CD4-positive, CD25-positive, alpha-beta regulatory T cell (primary cell): Measurements from ENCODE around the gene DOCK1. TPM values are rescaled to one million over a fixed set of nuclear protein-coding genes. Genes with fewer than 3 reads are reported as not detected.

Experiments used
- ATAC-seq, 2 donors: fragments of 150-1000 bp; cut with Tn5 transposase; one replicate each; pipeline ENCODE4 v1.10.0; 2021; ENCODE audit warnings: low read depth in 2 of 2, moderate number of reproducible peaks in 2 of 2, moderate library complexity in 1 of 2
- DNase-seq, 3 donors: peaks; one replicate each; pipeline versions ENCODE4 v3.0.0 to v3.0.0-alpha.2; 2012 to 2022; ENCODE audit warnings: mixed read lengths in 1 of 3
- H3K27ac ChIP-seq: one replicate; pipeline ENCODE4 v1.7.0; 2013; ENCODE audit warnings: mild to moderate bottlenecking, low read length; ENCODE audit not compliant: insufficient read depth, poor library complexity, severe bottlenecking
- H3K27me3 ChIP-seq: one replicate; pipeline ENCODE4 v1.7.0; 2013; ENCODE audit warnings: low read length; ENCODE audit not compliant: control insufficient read depth, insufficient read depth
- H3K36me3 ChIP-seq: one replicate; pipeline ENCODE4 v1.7.0; 2013; ENCODE audit warnings: mild to moderate bottlenecking, low read length, moderate library complexity; ENCODE audit not compliant: control insufficient read depth, insufficient read depth
- H3K4me1 ChIP-seq: 2 replicates; pipeline ENCODE4 v1.7.0; 2013; ENCODE audit warnings: mild to moderate bottlenecking, low read length; ENCODE audit not compliant: insufficient read depth, control insufficient read depth, poor library complexity, severe bottlenecking
- H3K4me3 ChIP-seq: one replicate; pipeline ENCODE4 v1.7.0; 2013; ENCODE audit warnings: low read depth, mild to moderate bottlenecking, low read length, moderate library complexity
- H3K9me3 ChIP-seq, 2 experiments: 1 replicate in 1 of 2; 2 replicates in 1 of 2; pipeline ENCODE4 v1.7.0; 2013; ENCODE audit warnings: low read length in 2 of 2, mild to moderate bottlenecking in 1 of 2, moderate library complexity in 1 of 2; ENCODE audit not compliant: control insufficient read depth in 2 of 2
- H3K27ac Mint-ChIP-seq, 3 donors: one replicate each; pipeline ENCODE4 v1.8.0; 2020 to 2022; ENCODE audit warnings: mild to moderate bottlenecking in 3 of 3, mixed read lengths in 3 of 3, moderate library complexity in 2 of 3
- H3K27me3 Mint-ChIP-seq: one replicate; pipeline ENCODE4 v1.8.0; 2022; ENCODE audit warnings: mild to moderate bottlenecking, mixed read lengths
- H3K36me3 Mint-ChIP-seq: one replicate; pipeline ENCODE4 v1.8.0; 2020; ENCODE audit warnings: mixed read lengths
- H3K4me1 Mint-ChIP-seq, 4 donors: one replicate each; pipeline ENCODE4 v1.8.0; 2020 to 2022; ENCODE audit warnings: mixed read lengths in 4 of 4, mild to moderate bottlenecking in 1 of 4
- H3K4me3 Mint-ChIP-seq, 4 donors: one replicate each; pipeline ENCODE4 v1.8.0; 2020 to 2022; ENCODE audit warnings: mild to moderate bottlenecking in 4 of 4, mixed read lengths in 4 of 4, moderate library complexity in 3 of 4
- H3K9me3 Mint-ChIP-seq, 7 donors: one replicate each; pipeline ENCODE4 v1.8.0; 2020 to 2022; ENCODE audit warnings: mixed read lengths in 7 of 7, mild to moderate bottlenecking in 3 of 7, moderate library complexity in 2 of 7
- polyA plus RNA-seq, 4 donors: library from polyadenylated mRNA; unstranded; fragments of 300-500 nt; fragmentation: Illumina TruSeq; gene quantifications; one replicate each; pipeline ENCODE4 v1.2.3, GENCODE V29; 2021
- total RNA-seq: library from RNA; stranded (reverse); gene quantifications from one replicate; pipeline ENCODE4 v1.2.3, GENCODE V29; 2022

Gene DOCK1
- total and polyA plus RNA-seq, 5 donors from 2014 or later: 0.20 TPM; not detected in 4

DNA sequence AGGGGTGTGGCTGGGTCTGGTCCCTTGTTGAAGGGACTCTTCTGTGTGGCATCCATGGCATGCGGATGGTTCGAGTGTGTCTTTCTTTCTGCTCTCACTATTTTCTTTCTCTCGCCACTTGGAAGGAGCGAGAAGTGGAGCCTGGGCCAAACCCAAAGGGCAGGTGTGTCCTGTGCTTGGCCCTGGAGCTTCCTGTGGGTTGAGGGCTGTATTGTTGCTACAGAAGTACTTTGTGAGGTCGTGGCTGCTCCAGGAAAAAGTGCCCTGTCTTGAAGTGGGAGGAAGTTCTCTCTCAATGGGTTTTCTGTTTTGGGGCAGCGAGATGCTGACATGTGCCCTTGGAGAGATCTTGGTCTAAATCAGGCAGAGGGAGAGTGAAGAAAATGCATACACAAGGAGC, 72.0 kb downstream of the DOCK1 start:
- no peaks in the 10 kb centered on the region for H3K36me3 Mint-ChIP-seq
- H3K27ac ChIP-seq: no peak overlapping the region
- ATAC-seq: no peak
- no peaks in the 10 kb centered on the region for H3K9me3 ChIP-seq
- peaks cover 0 to 3% (median 0%) of the 10 kb centered on the region in 7 donors for H3K9me3 Mint-ChIP-seq
- no peak overlapping the region for H3K4me3 Mint-ChIP-seq
- no peaks in the 10 kb centered on the region for H3K36me3 ChIP-seq
- H3K27ac Mint-ChIP-seq: no peak overlapping the region
- H3K4me3 ChIP-seq: no peak overlapping the region
- no peaks in the 10 kb centered on the region for H3K4me1 Mint-ChIP-seq
- no peaks in the 10 kb centered on the region for H3K27me3 ChIP-seq
- no peak for DNase-seq
- H3K4me1 ChIP-seq: no peaks in the 10 kb centered on the region
- H3K27me3 Mint-ChIP-seq: no peaks in the 10 kb centered on the region

DNA sequence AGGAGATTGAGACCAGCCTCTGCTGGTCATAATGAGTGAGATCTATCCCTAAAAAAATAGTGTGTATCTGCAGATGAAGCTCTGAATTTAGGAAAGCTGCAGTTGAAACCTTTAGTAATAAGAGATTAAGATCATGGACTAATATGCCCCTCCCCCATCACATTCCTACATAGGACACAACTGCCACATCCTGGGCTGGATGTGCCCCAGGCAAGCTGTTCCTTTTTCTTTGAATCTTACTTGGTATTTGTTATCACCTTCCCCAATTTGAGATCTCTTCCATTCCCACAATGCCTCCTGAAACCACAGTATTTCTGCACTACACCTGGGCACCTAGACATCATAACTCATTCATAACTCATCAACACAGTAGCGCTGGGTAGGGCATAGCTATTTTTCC, 74.1 kb downstream of the DOCK1 start:
- no peaks in the 10 kb centered on the region for H3K4me1 ChIP-seq
- H3K4me1 Mint-ChIP-seq: no peaks in the 10 kb centered on the region
- H3K4me3 Mint-ChIP-seq: no peak overlapping the region
- H3K36me3 Mint-ChIP-seq: no peaks in the 10 kb centered on the region
- no peak overlapping the region for H3K27ac ChIP-seq
- H3K9me3 ChIP-seq: no peaks in the 10 kb centered on the region
- no peak overlapping the region for H3K4me3 ChIP-seq
- H3K9me3 Mint-ChIP-seq: peaks cover 0 to 2% (median 0%) of the 10 kb centered on the region in 7 donors
- H3K27me3 Mint-ChIP-seq: no peaks in the 10 kb centered on the region
- no peaks in the 10 kb centered on the region for H3K36me3 ChIP-seq
- DNase-seq (no peak), ATAC-seq (no peak)
- H3K27ac Mint-ChIP-seq: no peak overlapping the region
- H3K27me3 ChIP-seq: no peaks in the 10 kb centered on the region

DNA sequence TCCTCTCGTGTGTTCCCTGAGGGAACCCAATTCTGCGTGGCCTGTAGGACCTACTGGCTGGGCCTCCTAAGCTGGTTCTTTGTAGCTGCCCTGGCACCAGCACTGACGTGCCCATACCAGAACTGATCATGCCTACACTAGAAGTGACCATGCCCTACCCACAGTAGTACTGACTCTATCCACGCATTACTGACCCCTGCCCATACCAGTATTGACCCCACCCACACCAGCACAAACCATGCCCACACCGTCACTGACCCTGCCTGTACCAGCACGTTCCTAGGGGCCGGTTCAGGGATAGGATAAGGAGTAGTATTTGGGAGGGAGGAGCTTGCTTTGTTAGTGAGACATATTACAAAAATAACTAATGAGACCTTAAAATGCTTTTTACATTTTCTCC, 88.0 kb downstream of the DOCK1 start:
- ATAC-seq (no peak), DNase-seq (no peak)
- Mint-ChIP-seq H3K9me3 (peaks cover 0 to 4% (median 3%) of the 10 kb centered on the region in 7 donors), H3K27me3 (no peaks in the 10 kb centered on the region), H3K27ac (peak overlapping the region in 1 of 3 donors; percentile 88), H3K36me3 (no peaks in the 10 kb centered on the region), H3K4me1 (no peaks in the 10 kb centered on the region), H3K4me3 (no peak overlapping the region)
- H3K36me3 ChIP-seq: no peaks in the 10 kb centered on the region
- no peaks in the 10 kb centered on the region for H3K4me1 ChIP-seq
- H3K27me3 ChIP-seq: no peaks in the 10 kb centered on the region
- no peak overlapping the region for H3K27ac ChIP-seq
- no peak overlapping the region for H3K4me3 ChIP-seq
- H3K9me3 ChIP-seq: no peaks in the 10 kb centered on the region

DNA sequence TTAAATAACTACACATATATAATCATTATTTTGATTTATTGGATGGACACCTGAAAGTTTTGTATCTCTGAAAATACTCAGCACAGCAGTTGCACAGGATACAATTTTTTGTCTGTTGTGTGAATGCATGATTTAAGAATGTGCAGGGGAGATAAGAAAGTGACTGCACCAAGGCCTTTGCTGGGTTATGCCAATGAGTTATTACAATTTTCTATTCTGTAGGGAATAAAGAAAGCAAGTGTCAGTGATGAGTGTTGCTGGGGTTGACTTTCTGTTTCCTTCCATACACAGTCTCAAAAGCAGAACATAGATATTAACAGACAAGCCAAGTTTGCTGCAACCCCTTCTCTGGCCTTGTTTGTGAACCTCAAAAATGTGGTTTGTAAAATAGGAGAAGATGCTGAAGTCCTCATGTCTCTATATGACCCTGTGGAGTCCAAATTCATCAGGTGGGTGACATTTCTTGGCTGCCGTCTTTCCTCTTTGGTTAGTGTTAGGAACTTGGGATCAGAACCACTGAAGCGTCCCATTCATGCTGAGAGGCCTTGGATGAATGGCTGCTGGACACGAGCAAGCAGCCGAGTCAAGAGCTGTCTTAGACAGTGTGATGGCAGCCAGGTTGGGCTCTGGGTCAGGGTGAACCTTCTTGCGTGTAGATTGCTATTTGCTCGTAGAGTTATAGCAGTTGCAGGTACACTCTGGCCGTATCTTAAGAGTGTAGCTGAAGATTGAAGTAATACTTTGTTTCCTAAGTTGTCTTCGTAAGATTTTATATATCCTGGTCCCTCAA, 92.8 kb downstream of the DOCK1 start:
- H3K27ac ChIP-seq: no peak overlapping the region
- H3K36me3 Mint-ChIP-seq: no peaks in the 10 kb centered on the region
- H3K27ac Mint-ChIP-seq: no peak overlapping the region
- H3K9me3 ChIP-seq: no peaks in the 10 kb centered on the region
- H3K4me3 Mint-ChIP-seq: no peak overlapping the region
- no peaks in the 10 kb centered on the region for H3K36me3 ChIP-seq
- no peaks in the 10 kb centered on the region for H3K27me3 Mint-ChIP-seq
- no peaks in the 10 kb centered on the region for H3K4me1 ChIP-seq
- no peak overlapping the region for H3K4me3 ChIP-seq
- H3K27me3 ChIP-seq: no peaks in the 10 kb centered on the region
- peaks cover 1 to 7% (median 4%) of the 10 kb centered on the region in 7 donors for H3K9me3 Mint-ChIP-seq
- DNase-seq (no peak), ATAC-seq (no peak)
- H3K4me1 Mint-ChIP-seq: no peaks in the 10 kb centered on the region

DNA sequence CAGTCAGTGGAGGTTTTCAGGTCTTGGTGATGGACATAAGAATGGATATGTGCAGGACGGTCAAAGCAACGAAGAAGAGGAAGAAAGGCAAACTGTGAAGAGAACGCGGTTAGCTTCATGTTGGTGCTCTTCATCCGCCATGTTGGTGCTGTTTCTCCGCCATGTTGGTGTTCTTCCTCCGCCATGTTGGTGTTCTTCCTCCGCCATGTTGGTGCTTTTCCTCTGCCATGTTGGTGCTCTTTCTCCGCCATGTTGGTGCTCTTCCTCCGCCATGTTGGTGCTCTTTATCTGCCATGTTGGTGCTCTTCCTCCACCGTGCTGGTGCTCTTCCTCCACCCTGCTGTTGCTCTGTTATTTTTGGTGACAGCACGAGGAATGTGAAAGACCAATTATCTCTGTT, 95.4 kb downstream of the DOCK1 start:
- Histone ChIP-seq H3K27ac (no peak overlapping the region), H3K4me3 (no peak overlapping the region), H3K36me3 (no peaks in the 10 kb centered on the region), H3K27me3 (no peaks in the 10 kb centered on the region), H3K4me1 (no peaks in the 10 kb centered on the region), H3K9me3 (no peaks in the 10 kb centered on the region)
- DNase-seq (no peak), ATAC-seq (no peak)
- H3K4me3 Mint-ChIP-seq: no peak overlapping the region
- H3K27me3 Mint-ChIP-seq: no peaks in the 10 kb centered on the region
- H3K4me1 Mint-ChIP-seq: no peaks in the 10 kb centered on the region
- no peak overlapping the region for H3K27ac Mint-ChIP-seq
- no peaks in the 10 kb centered on the region for H3K36me3 Mint-ChIP-seq
- peaks cover 1 to 7% (median 4%) of the 10 kb centered on the region in 7 donors for H3K9me3 Mint-ChIP-seq

DNA sequence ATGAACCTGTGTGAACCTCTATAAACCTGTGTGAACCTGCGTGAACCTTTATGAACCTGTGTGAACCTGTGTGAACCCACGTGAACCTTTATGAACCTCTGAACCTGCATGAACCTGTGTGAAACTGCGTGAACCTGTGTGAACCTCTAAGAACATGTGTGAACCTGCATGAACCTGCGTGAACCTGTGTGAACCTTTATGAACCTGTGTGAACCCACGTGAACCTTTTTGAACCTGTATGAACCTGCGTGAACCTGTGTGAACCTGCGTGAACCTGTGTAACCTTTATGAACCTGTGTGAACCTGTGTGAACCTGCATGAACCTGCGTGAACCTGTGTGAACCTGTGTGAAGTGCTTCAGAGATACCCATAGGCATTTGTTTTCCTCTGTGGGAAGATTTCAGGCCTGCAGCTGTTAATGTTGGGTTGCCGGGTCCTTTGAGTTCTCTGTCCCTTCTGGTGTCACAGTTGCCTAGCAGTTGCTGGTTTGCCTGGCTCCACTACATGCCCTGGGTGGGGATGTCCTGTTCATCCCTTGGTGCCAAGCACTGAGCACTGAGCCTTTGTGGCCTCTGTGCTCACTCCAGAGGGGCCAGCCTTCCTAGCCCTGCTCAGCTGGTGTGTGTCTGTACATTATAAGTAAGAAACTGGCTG, 97.9 kb downstream of the DOCK1 start:
- Histone ChIP-seq H3K4me1 (no peaks in the 10 kb centered on the region), H3K36me3 (no peaks in the 10 kb centered on the region), H3K27me3 (no peaks in the 10 kb centered on the region), H3K9me3 (no peaks in the 10 kb centered on the region), H3K4me3 (no peak overlapping the region), H3K27ac (no peak overlapping the region)
- Mint-ChIP-seq H3K27ac (no peak overlapping the region), H3K4me1 (no peaks in the 10 kb centered on the region), H3K27me3 (no peaks in the 10 kb centered on the region), H3K9me3 (peaks cover 0 to 7% (median 2%) of the 10 kb centered on the region in 7 donors), H3K36me3 (no peaks in the 10 kb centered on the region), H3K4me3 (no peak overlapping the region)
- ATAC-seq (no peak), DNase-seq (no peak)

DNA sequence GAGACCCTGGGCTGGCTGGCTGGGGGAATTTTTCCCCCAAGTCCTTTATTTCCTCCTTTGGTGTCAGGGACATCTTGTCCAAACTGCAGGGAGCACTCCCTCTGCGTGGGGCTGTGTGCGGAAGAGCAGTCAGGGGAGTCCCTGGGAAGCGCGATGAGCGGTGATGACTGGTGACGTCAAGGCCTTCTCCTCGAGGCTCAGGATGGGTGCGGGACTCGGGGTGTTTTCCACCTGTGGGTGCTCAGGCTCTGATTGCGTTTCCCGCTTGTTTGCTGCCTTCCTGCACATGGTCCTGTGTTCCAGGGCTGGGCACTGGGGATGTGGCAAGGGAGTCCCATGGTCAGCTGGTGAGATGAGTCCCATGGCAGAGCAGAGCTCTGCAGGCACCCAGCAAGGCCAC, 101.2 kb downstream of the DOCK1 start:
- no peaks in the 10 kb centered on the region for H3K27me3 Mint-ChIP-seq
- Histone ChIP-seq H3K9me3 (no peaks in the 10 kb centered on the region), H3K36me3 (no peaks in the 10 kb centered on the region), H3K4me3 (no peak overlapping the region), H3K4me1 (no peaks in the 10 kb centered on the region), H3K27me3 (no peaks in the 10 kb centered on the region), H3K27ac (no peak overlapping the region)
- DNase-seq: no peak
- H3K36me3 Mint-ChIP-seq: no peaks in the 10 kb centered on the region
- H3K4me1 Mint-ChIP-seq: no peaks in the 10 kb centered on the region
- H3K27ac Mint-ChIP-seq: no peak overlapping the region
- peaks cover 0 to 4% (median 0%) of the 10 kb centered on the region in 7 donors for H3K9me3 Mint-ChIP-seq
- H3K4me3 Mint-ChIP-seq: no peak overlapping the region
- ATAC-seq: no peak

DNA sequence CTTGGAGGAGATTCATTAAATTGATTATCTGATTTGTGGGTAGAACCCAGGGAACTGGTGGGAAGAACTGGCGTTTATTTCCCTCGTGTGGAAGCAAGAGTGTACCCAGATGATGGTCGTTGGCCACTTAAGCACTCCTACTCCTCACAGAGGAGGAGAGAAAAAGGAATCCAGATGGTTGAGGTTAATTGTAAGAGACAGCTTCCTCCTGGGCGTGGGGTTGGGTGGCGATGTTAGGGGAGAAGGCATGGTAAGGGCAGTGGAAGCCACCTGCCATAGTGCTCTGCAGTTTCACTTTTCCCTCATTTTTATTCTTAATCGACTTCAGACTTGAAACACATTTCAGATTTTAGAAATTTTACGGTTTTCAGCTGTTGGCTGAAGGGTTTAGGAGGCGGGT, 104.1 kb downstream of the DOCK1 start:
- no peak overlapping the region for H3K4me3 ChIP-seq
- H3K9me3 ChIP-seq: no peaks in the 10 kb centered on the region
- no peak for DNase-seq
- Mint-ChIP-seq H3K4me1 (no peaks in the 10 kb centered on the region), H3K36me3 (no peaks in the 10 kb centered on the region), H3K27me3 (no peaks in the 10 kb centered on the region), H3K27ac (no peak overlapping the region), H3K9me3 (peaks cover 0 to 2% (median 0%) of the 10 kb centered on the region in 7 donors), H3K4me3 (no peak overlapping the region)
- H3K27ac ChIP-seq: no peak overlapping the region
- no peaks in the 10 kb centered on the region for H3K4me1 ChIP-seq
- H3K36me3 ChIP-seq: no peaks in the 10 kb centered on the region
- ATAC-seq: no peak
- no peaks in the 10 kb centered on the region for H3K27me3 ChIP-seq
